IPS-NIHi7 (cell line): ENCODE measurements around the gene PHLDA1.

Experiments used
- DNase-seq: peaks from one replicate; pipeline ENCODE4 v3.0.0; 2012; ENCODE audit warnings: mixed read lengths; ENCODE audit errors: extremely low spot score

PHLDA1 gene

DNA sequence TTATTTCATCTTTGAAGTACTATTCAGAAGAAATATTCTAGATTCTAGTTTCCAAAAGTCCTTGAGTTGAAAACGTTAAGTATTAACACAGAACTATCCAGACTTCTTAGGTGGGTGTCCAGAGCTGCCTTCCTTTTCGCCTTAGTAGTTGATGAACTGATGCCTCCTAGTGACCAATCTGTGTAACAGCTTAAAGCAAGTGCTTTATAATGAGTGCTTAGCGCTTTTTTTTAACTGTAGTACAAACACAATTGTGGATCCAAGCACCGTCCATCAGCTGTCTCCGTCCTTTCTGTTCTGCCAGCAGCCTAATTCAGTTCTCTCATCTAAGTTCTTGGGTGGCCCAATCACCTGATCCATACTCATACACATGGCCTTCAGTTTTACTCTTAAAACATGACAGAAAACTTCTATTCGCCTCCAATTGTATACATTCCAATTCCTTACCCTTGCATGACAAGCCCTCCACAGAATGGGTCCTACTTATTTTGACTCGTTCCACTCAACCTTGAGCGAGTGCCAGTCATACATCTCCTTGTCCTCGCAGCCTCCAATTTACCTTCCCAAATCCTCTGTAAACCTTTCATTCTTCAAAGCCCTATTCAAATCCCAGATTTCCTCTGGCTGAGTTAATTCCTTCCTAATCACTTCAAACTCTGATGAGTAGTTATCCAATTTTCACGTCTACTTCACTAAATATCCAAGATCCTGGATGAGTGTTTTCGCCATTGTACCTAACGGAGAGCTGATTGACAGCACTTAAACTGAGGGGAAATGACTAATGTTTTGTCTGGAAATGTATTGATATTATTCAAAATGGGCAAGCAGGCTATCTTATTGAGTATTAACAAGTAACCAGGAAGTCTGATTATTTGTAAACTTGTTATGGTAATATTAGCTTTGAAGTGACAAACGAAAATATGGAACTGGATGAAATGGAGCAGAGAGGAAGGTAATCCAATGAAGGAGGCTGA lies 5.8 kb upstream of the PHLDA1 start:
- peak; percentile 48 for DNase-seq

- no peak for DNase-seq
Observed at GRCh38 chr12:76035045-76035444, 3.5 kb upstream of the PHLDA1 start.

DNA sequence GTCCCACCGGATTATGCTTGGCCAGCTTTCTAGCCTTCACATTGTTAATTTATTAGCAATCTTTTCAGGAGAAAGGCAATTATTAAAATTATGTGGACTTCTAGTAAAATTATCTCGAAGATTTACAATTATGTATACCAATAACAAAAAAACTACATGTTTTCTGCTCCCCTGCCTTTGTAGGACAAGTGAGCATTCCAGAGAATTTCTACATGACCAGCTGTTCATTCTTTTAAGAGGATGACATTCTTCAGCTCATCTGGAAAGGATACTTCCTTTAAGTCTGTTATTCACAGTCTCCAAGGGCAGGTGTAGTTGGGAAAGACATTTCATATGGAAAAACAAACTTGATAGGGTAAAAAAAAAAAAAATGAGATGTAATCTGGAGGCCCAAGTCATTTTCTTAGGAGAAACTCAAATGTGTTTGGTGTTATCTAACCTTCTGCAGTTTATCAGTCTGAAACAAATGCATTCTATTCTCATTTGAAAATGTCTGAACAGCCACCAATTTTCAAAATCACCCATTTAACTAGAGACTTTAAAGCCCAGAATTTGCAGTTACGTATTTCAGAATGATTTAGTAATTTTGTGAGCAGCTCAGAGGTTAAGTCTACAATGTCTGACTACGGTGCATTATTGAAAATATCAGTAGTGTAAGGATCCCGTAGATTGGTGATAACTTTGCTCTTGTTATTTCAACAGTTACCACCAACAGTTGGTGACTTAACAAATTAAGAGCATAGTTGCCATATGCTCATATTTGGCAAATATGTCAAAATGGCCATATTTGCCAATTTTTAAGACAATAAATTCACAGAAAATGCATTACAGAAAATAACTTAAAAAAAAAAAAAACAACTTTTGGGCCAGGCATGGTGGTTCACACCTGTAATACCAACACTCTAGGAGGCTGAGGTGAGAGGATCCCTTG lies 1.8 kb upstream of the PHLDA1 start:
- DNase-seq: no peak

DNA sequence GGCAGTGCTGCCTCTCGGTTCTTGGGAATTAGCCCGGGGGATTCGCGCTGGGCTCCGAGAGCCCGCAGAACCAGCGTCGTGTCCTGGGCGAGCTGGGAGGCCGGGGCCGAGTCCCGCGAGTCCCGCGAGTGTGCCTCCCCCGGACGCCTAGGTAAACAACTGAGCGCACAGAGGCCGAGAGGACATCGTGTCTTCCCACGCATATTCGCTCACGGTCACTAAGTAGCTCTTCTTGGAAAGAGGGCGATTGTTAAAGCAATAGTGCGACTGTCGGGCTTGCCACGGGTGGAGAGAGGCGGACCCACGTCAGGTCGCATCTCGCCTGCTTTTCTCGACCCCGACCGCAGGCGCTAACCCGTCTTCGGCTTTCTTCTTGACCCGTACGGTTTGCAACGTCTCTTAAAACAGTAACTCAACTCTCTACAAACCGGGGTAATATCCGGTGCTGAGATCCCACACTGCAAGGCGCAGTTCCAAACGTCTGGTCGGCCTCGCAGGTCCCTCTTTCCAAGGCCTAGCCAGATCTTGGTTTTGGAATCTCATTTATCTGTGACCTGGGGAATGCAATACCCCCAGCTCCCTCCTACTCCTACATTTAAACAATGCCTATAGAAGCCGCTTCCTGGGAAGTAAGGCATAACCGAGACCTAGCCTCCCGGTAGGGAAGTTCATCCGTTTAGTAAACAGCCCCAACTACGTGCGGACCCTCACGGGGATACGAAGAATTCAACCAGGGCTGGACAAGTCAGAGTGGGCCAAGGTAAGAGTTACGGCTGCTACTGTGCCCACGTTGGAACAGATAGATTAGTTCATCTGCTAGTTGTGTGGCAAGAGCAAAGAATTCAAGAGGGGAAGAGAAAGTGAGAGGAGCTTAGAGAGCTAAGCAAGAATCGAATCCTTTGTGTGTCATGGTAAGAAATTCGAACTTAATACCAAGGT lies 736 bp upstream of the PHLDA1 start:
- peak; percentile 49 for DNase-seq

- DNase-seq: no peak
Observed at GRCh38 chr12:76031081-76031413, 529 bp downstream of the PHLDA1 start.

DNA sequence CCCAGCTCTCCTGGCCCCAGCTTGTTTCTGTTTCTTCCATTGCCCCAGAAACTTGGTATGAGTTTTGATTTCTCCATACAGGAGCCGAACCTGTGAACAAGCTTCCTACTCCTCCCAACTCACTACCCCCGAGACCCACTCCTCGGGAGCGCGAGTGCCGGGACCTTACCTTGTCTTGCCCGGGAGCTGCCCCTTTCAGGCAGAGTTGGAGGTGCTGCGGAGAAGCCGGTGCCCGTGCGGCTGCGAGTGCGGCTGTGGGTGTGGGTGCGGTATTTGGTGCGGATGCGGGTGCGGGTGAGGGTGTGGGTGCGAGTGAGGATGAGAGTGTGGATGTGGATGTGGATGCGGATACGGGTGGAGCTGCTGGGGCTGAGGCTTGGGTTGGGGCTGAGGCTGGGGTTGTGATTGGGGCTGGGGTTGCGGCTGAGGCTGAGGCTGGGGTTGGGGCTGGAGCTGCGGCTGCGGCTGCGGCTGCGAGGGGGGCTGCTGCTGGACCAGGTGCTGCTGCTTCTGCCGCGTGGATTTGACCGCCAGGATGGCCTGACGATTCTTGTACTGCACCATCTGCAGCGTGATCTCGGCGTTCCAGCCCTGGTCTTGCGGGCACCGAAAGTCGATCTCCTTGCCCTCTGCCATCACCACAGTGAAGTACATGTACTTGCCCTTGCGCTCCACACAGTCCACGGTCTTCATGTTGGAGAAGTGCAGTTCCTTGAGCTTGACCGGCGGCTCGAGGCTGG lies 1.1 kb downstream of the PHLDA1 start:
- DNase-seq: no peak

DNA sequence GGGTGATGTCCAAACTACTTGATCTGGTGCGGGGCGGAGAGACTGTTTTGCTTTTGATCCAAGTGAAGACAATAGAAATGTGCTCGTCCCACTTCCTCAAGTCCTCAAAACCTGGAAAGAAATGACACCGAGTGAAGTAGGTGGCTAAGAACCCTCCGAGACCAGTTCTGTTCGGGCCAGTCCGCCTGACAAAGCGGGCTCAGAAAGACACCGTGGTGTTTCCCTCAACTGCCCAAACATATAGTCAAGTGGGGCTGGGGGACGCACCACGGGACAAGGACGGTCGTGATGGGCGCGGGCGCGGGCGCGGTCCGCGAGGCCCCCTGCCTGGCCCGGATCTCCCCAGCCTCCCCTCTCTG lies 1.6 kb downstream of the PHLDA1 start:
- DNase-seq: no peak

- no peak for DNase-seq
Observed at GRCh38 chr12:76028571-76029277, 2.9 kb downstream of the PHLDA1 start.

DNA sequence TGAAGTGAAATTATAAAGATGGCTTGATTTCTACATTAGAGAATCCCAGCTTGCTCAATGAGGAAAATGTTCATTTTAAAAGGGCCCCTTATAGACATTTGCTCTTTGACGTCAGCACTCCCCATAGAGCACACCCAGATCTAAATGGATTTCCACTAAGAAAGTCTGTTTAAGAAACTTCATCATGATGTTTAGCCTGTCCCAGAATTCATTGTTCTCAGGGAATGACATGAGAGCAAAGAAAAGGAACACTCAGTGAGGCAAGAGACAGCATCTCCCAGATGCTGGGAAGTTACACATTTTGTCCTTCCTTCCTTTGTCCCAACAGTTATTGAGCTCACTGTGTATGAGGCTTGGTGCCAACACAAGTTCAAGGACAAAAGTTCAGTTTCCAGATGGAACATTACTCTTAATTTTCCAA lies 4.9 kb downstream of the PHLDA1 start:
- DNase-seq: no peak

DNA sequence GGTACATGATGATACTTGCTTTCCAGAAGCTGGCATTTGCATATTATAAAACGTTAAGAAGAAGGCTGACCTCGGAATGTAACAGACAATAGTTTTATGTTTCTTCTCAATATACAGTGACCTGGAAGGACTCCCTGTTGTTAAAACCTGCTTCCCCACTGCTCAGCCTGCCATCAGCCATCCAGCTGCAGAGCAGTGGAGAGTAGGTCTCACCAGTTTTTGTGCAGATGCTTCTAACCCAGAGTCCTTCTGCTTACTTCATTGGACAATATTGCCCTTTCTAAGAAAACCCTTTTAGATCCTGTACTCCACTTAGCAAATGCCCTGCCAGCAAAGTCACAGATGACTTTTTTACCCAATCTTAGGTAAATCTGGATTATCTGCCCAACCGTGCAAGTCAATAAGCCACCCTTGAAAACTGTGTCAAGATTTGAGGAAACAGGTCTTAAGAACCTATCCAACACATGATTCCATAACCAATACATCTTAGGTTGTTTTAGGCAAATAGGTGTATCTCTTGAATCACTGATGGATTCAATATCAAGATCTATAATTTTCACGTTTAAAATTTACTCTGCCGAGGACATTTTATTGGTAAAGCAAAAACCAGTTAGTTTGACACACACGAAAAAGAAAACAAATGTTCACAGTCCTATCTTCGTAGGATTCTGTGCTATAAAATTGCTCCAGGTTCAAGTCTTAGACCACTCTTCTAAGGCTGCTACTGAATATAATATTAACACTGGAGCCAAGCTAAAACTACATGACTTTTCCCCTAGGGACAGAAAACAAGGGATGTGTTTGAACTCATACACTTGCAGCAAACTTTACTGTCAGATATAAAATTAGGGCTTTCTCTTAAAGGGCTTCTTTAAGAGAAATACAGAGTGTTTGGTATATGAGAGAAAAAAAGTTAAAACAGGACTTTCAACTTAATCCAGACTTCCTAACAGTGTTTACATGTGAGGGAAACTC lies 5.7 kb downstream of the PHLDA1 start:
- DNase-seq: no peak

- DNase-seq: no peak
Observed at GRCh38 chr12:76024942-76025600, 6.5 kb downstream of the PHLDA1 start.

DNA sequence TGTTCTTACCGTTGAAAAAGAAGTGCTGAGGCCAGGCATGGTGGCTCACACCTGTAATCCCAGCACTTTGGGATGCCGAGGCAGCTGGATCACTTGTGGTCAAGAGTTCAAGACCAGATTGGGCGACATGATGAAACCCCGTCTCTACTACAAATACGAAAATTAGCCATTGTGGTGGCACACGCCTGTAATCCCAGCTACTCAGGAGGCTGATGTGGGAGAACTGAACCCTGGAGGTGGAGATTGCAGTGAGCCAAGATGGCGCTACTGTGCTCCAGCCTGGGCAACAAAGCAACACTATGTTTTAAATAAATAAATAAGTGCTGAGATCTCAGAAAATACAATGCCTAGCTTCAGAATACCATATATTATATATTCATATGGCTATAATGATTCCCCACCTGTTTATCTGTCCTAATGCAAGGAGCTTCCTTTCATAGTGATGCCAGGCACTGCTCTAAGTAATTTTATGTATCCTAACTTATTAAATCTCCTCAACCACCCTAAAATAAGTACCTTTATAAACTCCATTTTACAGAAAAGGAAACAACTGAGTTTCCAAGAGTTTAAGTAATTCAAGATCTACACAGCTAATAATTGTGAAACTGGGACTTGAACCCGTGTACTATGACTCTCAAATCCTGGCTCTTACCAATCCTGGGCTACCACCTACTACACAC lies 7.3 kb downstream of the PHLDA1 start:
- no peak for DNase-seq

- DNase-seq: no peak
Observed at GRCh38 chr12:76023069-76023690, 8.4 kb downstream of the PHLDA1 start.

DNA sequence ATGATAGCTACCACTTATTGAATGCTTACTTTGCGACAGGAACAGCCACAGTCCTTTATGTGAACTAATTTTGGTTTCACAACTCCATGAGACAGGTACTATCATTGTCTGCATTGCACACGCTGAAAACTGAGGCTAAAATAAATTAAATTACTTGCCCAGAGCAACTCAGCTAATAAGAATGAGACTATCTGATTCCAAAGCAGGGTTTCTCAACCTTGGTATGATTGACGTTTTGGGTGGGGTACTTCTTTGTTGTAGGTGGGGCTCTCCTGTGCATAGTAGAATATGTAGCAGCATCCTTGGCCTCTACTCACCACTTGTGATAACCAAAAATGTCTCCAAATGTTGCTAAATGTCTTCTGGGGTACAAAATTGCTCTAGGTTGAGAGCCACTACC lies 9.1 kb downstream of the PHLDA1 start:
- DNase-seq: no peak

DNA sequence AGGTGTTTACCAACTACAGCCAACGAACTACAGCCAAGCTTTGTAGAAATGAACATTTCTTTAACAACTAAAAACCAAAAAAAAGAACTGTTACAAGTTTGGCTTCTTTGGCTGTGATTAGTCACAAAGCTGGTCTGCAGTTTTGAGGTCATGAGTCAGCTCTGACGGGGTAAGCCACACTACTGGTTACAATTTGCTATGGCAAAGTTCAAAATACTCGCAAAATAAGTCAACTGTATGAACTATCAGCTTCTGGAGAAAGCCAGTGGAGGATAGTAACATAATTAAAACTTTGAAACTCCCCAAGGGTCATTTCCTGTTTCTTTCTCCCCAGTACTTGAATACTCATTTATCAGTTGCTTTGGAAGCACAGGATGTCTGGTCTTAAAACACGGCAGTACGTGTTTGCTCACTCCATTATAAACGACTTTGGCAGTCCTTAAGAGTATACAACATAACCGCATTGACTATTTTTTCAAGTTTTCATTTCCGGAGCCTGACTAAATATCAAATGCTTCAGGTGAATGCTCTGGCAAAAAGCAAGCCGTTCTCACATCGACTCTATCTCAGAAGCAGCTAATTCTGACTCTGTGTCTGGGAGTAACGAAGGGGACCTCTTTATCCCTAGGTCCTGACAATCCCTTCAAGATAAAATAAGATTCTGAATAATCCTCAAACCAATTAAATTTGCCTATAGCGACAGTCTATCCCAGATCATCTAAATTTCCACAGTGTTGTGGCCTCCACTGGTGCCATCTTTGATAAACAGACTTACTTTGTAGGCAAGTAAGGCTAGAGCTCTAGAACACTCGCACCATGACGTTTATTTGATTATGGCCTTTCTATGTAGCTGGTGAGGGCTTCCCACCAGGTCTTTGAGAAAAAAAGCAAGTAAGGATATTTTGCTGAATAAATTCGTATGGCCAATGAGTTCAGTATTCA lies 10.6 kb downstream of the PHLDA1 start:
- DNase-seq: no peak

DNA sequence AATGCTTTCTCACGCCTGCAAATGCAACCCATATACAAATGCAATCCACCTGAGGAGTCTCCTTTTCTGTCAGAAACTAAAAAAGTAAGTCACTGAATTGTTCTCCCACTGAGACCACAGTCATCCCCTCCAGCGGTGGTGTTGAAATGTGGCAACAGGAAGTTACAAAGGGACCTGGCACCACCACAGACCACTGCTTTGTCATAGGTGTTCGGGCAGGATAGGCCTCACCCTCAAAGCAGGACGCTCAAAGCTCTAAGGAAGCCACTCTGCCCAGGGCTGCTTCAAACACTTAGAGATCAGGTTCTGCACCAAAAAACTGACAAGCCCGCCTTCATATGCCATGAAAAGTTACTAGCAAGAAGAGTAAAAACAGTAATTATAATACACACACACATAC lies 11.3 kb downstream of the PHLDA1 start:
- no peak for DNase-seq
